HEK293T (cell line): ENCODE measurements around the gene NABP2.

ENCODE experiments used
- CTCF ChIA-PET: fragments of 350-600 bp; formaldehyde crosslinking; extraction: SDS; loops from one replicate; lab custom pipeline; 2021; ENCODE audit warnings: antibody characterized with exemption, inconsistent platforms; lab: Yijun Ruan, JAX
- POLR2A ChIA-PET: fragments of 350-600 bp; formaldehyde crosslinking; extraction: SDS; loops from one replicate; lab custom pipeline; 2020; ENCODE audit warnings: antibody characterized with exemption, inconsistent platforms; lab: Yijun Ruan, JAX
- DNase-seq: peaks from one replicate; pipeline ENCODE4 v3.0.0; 2012; ENCODE audit warnings: mixed read lengths; ENCODE audit errors: extremely low spot score
- ARNT ChIP-seq: fragments of 450-650 bp; IDR thresholded peaks from 2 replicates; pipeline ENCODE4 v1.6.1; 2017; ENCODE audit warnings: mild to moderate bottlenecking
- BHLHE40 ChIP-seq: fragments of 450-650 bp; IDR thresholded peaks from 2 replicates; pipeline ENCODE4 v1.6.1; 2016; ENCODE audit warnings: mild to moderate bottlenecking, moderate library complexity, borderline replicate concordance
- CTBP1 ChIP-seq: fragments of 450-650 bp; IDR thresholded peaks from 2 replicates; pipeline ENCODE4 v1.6.1; 2016; ENCODE audit warnings: borderline replicate concordance
- ELF4 ChIP-seq: fragments of 450-650 bp; IDR thresholded peaks from 2 replicates; pipeline ENCODE4 v1.6.1; 2017; ENCODE audit warnings: antibody characterized with exemption
- FOXA1 ChIP-seq: fragments of 450-650 bp; IDR thresholded peaks from 2 replicates; pipeline ENCODE4 v1.6.1; 2016; ENCODE audit warnings: mild to moderate bottlenecking
- FOXK2 ChIP-seq: fragments of 450-650 bp; IDR thresholded peaks from 2 replicates; pipeline ENCODE4 v1.6.1; 2016; ENCODE audit warnings: mild to moderate bottlenecking
- FOXM1 ChIP-seq: fragments of 450-650 bp; IDR thresholded peaks from 2 replicates; pipeline ENCODE4 v1.6.1; 2017; ENCODE audit warnings: mild to moderate bottlenecking, borderline replicate concordance
- HDGF ChIP-seq: fragments of 450-650 bp; IDR thresholded peaks from 2 replicates; pipeline ENCODE4 v1.6.1; 2017; ENCODE audit warnings: antibody characterized with exemption, borderline replicate concordance
- L3MBTL2 ChIP-seq: fragments of 450-650 bp; conservative IDR thresholded peaks from 2 replicates; pipeline ENCODE4 v1.6.1; 2016; ENCODE audit warnings: mild to moderate bottlenecking
- LEF1 ChIP-seq: fragments of 450-650 bp; IDR thresholded peaks from 2 replicates; pipeline ENCODE4 v1.6.1; 2017; ENCODE audit warnings: mild to moderate bottlenecking, borderline replicate concordance
- NFRKB ChIP-seq: fragments of 450-650 bp; IDR thresholded peaks from 2 replicates; pipeline ENCODE4 v1.6.1; 2016; ENCODE audit warnings: mild to moderate bottlenecking, moderate library complexity
- PKNOX1 ChIP-seq: fragments of 450-650 bp; IDR thresholded peaks from 2 replicates; pipeline ENCODE4 v1.6.1; 2016
- SP1 ChIP-seq: fragments of 450-650 bp; IDR thresholded peaks from 2 replicates; pipeline ENCODE4 v1.6.1; 2017
- SUZ12 ChIP-seq: fragments of 450-650 bp; IDR thresholded peaks from 2 replicates; pipeline ENCODE4 v1.6.1; 2016; ENCODE audit warnings: mild to moderate bottlenecking
- TARDBP ChIP-seq: fragments of 450-650 bp; IDR thresholded peaks from 2 replicates; pipeline ENCODE4 v1.6.1; 2016
- ZNF384 ChIP-seq: fragments of 450-650 bp; IDR thresholded peaks from 2 replicates; pipeline ENCODE4 v1.6.1; 2016

The NABP2 gene

GRCh38 chr12:56197921-56198635 is 26.1 kb upstream of the NABP2 start:
- ChIA-PET CTCF (interaction anchor here (0.7 to 2.2 kb wide), 2 partner anchors 9 to 24 kb away, joined by 3 to 15 read pairs; partner anchors contain the start of gene RNF41), POLR2A (interaction anchor here (1.9 to 2.0 kb wide), 2 partner anchors 24 kb away, joined by 8 to 12 read pairs; partner anchors contain the start of gene RNF41)
- TF ChIP-seq PKNOX1: no peak
- TF ChIP-seq NFRKB: no peak
- no peak for TF ChIP-seq HDGF
- TF ChIP-seq FOXK2: no peak
- no peak for DNase-seq

GRCh38 chr12:56198836-56199235 is 25.3 kb upstream of the NABP2 start:
- no peak for DNase-seq
- CTCF ChIA-PET: interaction anchor here (0.7 kb wide), 1 partner anchor 23 kb away, joined by 3 read pairs; the partner anchor contains the start of gene RNF41
- POLR2A ChIA-PET: interaction anchor here (1.9 kb wide), 1 partner anchor 23 kb away, joined by 8 read pairs; the partner anchor contains the start of gene RNF41
- TF ChIP-seq SP1: no peak
- TF ChIP-seq ZNF384: no peak
- no peak for TF ChIP-seq FOXM1
- no peak for TF ChIP-seq ARNT
- TF ChIP-seq L3MBTL2: no peak
- no peak for TF ChIP-seq SUZ12
- no peak for TF ChIP-seq FOXA1
- no peak for TF ChIP-seq TARDBP

- no peak for DNase-seq
- ChIA-PET CTCF (interaction anchor here (0.6 to 1.8 kb wide), 5 partner anchors 13 to 118 kb away, joined by 3 to 11 read pairs (median 3); partner anchors contain the start of genes ANKRD52, RNF41 and SMARCC2), POLR2A (interaction anchor here (3.1 kb wide), 1 partner anchor 19 kb away, joined by 21 read pairs; the partner anchor contains the start of gene RNF41)
- no peak for TF ChIP-seq LEF1
- no peak for TF ChIP-seq SUZ12
- TF ChIP-seq FOXK2: no peak
- TF ChIP-seq ARNT: no peak
- TF ChIP-seq CTBP1: no peak
Measured at GRCh38 chr12:56202366-56202765, 21.8 kb upstream of the NABP2 start.

- POLR2A ChIA-PET: interaction anchor here (3.1 kb wide), 1 partner anchor 19 kb away, joined by 21 read pairs; the partner anchor contains the start of gene RNF41
- CTCF ChIA-PET: interaction anchor here (0.6 to 1.3 kb wide), 2 partner anchors 13 to 118 kb away, joined by 3 read pairs; partner anchors contain the start of gene SMARCC2
- no peak for DNase-seq
- TF ChIP-seq LEF1 (no peak), TARDBP (no peak), ZNF384 (no peak), CTBP1 (no peak), NFRKB (no peak), HDGF (no peak), BHLHE40 (no peak), SUZ12 (no peak), ARNT (no peak), SP1 (no peak), FOXK2 (no peak), FOXM1 (no peak), FOXA1 (no peak), L3MBTL2 (no peak), PKNOX1 (no peak), ELF4 (no peak)
Measured at GRCh38 chr12:56202838-56203237, 21.3 kb upstream of the NABP2 start.

- POLR2A ChIA-PET: interaction anchor here (1.7 to 6.0 kb wide), 2 partner anchors 17 to 22 kb away, joined by 5 to 70 read pairs; partner anchors contain the start of gene RNF41
- DNase-seq: no peak
- CTCF ChIA-PET: interaction anchor here (3.8 kb wide), 1 partner anchor 17 kb away, joined by 28 read pairs; the partner anchor contains the start of gene RNF41
- TF ChIP-seq SP1 (no peak), FOXK2 (no peak), FOXA1 (no peak), HDGF (no peak), TARDBP (no peak), CTBP1 (no peak), PKNOX1 (no peak), L3MBTL2 (no peak), LEF1 (no peak), SUZ12 (no peak), FOXM1 (no peak), ZNF384 (no peak), ELF4 (no peak), NFRKB (no peak), BHLHE40 (no peak), ARNT (no peak)
Measured at GRCh38 chr12:56204275-56204674, 19.9 kb upstream of the NABP2 start.

GRCh38 chr12:56205445-56205844 is 18.7 kb upstream of the NABP2 start:
- DNase-seq: no peak
- TF ChIP-seq FOXA1: no peak
- TF ChIP-seq FOXM1: no peak
- no peak for TF ChIP-seq TARDBP
- no peak for TF ChIP-seq FOXK2
- no peak for TF ChIP-seq ELF4
- TF ChIP-seq HDGF: no peak
- no peak for TF ChIP-seq SP1
- POLR2A ChIA-PET: interaction anchor here (1.4 to 6.0 kb wide), 3 partner anchors 16 to 87 kb away, joined by 5 to 70 read pairs (median 5); partner anchors contain the start of genes RNF41 and ZC3H10
- CTCF ChIA-PET: interaction anchor here (0.6 to 3.8 kb wide), 4 partner anchors 16 to 87 kb away, joined by 6 to 28 read pairs (median 8); partner anchors contain the start of genes RNF41, SMARCC2 and ZC3H10
